Calu3 (cell line): ENCODE measurements around the gene BRD2. TPM values are rescaled to one million over a fixed set of nuclear protein-coding genes. Genes with fewer than 3 reads are reported as not detected.
A peak's percentile ranks its signal among the peaks of the same experiment; 100 is the strongest.

Experiments
- BruUV-seq: library from RNA; stranded (reverse); fragments of 400-500 nt; replicated peaks from 2 replicates; lab custom pipeline; 2021; lab: Mats Ljungman, UMichigan
- CTCF ChIA-PET: fragments of 300-600 bp; sonication (Branson Sonifier 250); formaldehyde crosslinking; loops from one replicate; lab custom pipeline; 2022; ENCODE audit warnings: antibody characterized with exemption; lab: Charles Lee
- DNase-seq: peaks from one replicate; pipeline ENCODE4 v3.0.0; 2022
- H3K27ac Mint-ChIP-seq: one replicate; pipeline ENCODE4 v1.8.0; 2022; ENCODE audit warnings: mixed read lengths; ENCODE audit not compliant: unreplicated experiment
- H3K27me3 Mint-ChIP-seq: one replicate; pipeline ENCODE4 v1.8.0; 2022; ENCODE audit warnings: mixed read lengths; ENCODE audit not compliant: unreplicated experiment
- H3K36me3 Mint-ChIP-seq: one replicate; pipeline ENCODE4 v1.8.0; 2022; ENCODE audit warnings: mild to moderate bottlenecking, moderate library complexity, mixed read lengths; ENCODE audit not compliant: insufficient read depth, unreplicated experiment
- H3K4me1 Mint-ChIP-seq: one replicate; pipeline ENCODE4 v1.8.0; 2022; ENCODE audit warnings: mild to moderate bottlenecking, low read depth, mixed read lengths; ENCODE audit not compliant: unreplicated experiment
- H3K4me3 Mint-ChIP-seq: one replicate; pipeline ENCODE4 v1.8.0; 2022; ENCODE audit warnings: mild to moderate bottlenecking, low read depth, moderate library complexity, mixed read lengths; ENCODE audit not compliant: unreplicated experiment
- H3K9me3 Mint-ChIP-seq: one replicate; pipeline ENCODE4 v1.8.0; 2022; ENCODE audit warnings: low read depth, mixed read lengths; ENCODE audit not compliant: unreplicated experiment
- intact Hi-C: fragments of 100-400 bp; cut with micrococcal nuclease; formaldehyde crosslinking; loops from one replicate; pipeline ENCODE4 v1.10.0; 2022; ENCODE audit not compliant: unreplicated experiment
- total RNA-seq: library from RNA; stranded (reverse); gene quantifications from 2 replicates; pipeline ENCODE4 v1.2.3, GENCODE V29; 2022
- TF ChIP-seq, protein P1 (sequence below): fragments of 200-600 bp; IDR thresholded peaks from one replicate; pipeline ENCODE4 v1.8.0; 2022; ENCODE audit warnings: antibody characterized with exemption; ENCODE audit not compliant: unreplicated experiment

The BRD2 gene
- total RNA-seq, 1 experiment from 2014 or later: 356 TPM

DNA sequence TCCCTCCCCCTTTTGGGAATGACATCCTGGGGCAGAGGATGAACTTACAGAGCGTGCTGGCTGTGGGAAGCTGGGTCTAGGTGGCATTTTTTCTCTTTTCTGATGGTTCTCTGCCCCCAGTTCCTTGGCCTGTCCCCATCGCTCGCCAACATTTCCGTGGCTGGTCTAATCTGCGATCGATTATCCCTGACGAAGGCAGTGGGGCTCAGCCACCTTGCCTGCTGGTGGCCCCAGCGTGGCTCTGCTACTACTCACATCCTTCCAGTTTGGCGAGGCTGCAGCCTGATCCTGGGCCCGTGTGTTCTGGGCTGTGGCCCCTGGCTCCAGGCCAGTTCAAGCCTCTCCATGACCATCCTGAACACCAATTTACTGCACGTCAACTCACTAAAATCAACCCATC lies 47.4 kb downstream of the BRD2 start:
- Mint-ChIP-seq H3K4me3 (no peak overlapping the region), H3K4me1 (peaks cover 37% of the 10 kb centered on the region), H3K36me3 (no peaks in the 10 kb centered on the region), H3K27me3 (peaks cover 53% of the 10 kb centered on the region), H3K27ac (no peak overlapping the region), H3K9me3 (no peaks in the 10 kb centered on the region)
- intact Hi-C loops: loop anchor here (2.0 kb wide), 3 partner anchors 67 to 133 kb away; no protein-coding TSS in a partner anchor
- TF ChIP-seq, protein P1, sequence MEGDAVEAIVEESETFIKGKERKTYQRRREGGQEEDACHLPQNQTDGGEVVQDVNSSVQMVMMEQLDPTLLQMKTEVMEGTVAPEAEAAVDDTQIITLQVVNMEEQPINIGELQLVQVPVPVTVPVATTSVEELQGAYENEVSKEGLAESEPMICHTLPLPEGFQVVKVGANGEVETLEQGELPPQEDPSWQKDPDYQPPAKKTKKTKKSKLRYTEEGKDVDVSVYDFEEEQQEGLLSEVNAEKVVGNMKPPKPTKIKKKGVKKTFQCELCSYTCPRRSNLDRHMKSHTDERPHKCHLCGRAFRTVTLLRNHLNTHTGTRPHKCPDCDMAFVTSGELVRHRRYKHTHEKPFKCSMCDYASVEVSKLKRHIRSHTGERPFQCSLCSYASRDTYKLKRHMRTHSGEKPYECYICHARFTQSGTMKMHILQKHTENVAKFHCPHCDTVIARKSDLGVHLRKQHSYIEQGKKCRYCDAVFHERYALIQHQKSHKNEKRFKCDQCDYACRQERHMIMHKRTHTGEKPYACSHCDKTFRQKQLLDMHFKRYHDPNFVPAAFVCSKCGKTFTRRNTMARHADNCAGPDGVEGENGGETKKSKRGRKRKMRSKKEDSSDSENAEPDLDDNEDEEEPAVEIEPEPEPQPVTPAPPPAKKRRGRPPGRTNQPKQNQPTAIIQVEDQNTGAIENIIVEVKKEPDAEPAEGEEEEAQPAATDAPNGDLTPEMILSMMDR: no peak
- CTCF ChIA-PET: interaction anchor here (1.5 to 1.7 kb wide), 2 partner anchors 60 to 133 kb away, joined by 4 to 11 read pairs; partner anchors contain the start of gene HLA-DPB1
- BruUV-seq: no TSS peak
- no peak for DNase-seq

DNA sequence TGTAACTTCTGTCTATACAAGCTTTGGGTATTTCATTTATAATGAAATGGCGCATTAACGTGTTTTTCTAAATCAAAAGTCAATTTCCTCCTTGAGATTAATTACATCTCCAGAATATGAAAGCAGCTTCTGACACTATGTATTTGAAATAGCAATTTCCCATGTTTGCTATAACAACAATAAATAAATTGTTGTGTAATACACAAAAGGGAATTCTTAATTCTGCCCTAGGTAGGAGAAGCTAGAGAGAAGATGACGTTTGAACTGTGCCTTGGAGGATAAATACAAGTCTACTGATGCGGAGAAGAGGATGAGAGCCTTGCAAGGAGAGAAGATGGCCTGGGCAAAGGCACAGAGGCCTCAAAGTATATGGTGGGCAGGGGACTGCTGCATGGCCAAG lies 48.6 kb downstream of the BRD2 start:
- Mint-ChIP-seq H3K9me3 (no peaks in the 10 kb centered on the region), H3K27ac (no peak overlapping the region), H3K4me1 (peaks cover 37% of the 10 kb centered on the region), H3K36me3 (no peaks in the 10 kb centered on the region), H3K27me3 (peaks cover 47% of the 10 kb centered on the region), H3K4me3 (no peak overlapping the region)
- no TSS peak for BruUV-seq
- intact Hi-C loops: no loop called here
- TF ChIP-seq, protein P1: no peak
- CTCF ChIA-PET: interaction anchor here (0.6 to 1.5 kb wide), 4 partner anchors 59 to 127 kb away, joined by 3 to 5 read pairs (median 4); partner anchors contain the start of gene HLA-DPB1
- no peak for DNase-seq

DNA sequence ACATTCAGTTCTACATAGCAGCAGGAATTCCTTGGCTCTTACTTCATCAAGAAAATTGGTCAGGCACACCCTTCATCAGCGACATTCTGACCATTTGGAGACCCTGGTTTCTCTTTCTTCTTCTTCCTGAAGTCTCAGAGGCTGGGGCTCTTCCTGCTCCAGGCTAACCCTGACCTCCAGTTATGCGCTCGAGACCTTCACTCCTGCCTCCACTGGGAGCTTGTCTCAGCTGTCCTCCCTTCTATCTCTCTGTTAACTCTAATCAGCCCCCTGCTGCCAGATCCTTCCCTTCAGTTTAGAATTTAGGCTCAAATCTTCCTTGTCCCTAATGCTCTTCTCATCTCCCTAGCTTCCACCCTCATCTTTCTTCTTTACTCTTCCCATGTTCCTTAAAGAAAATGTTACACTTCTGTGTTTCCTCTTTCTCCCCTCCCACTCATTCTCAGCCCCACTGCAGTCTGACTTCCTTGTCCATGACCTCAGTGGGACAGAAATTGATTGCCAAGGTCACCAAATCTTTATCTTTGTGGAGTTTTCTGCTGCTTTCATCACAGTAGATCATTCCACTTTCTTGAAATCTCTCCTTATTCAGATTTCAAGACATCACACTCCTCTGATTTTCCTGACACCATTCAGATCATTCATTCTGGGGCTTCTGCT lies 49.4 kb downstream of the BRD2 start:
- CTCF ChIA-PET: interaction anchor here (1.5 to 2.3 kb wide), 5 partner anchors 58 to 155 kb away, joined by 3 to 8 read pairs (median 5); partner anchors contain the start of gene HLA-DPB1
- no peak for DNase-seq
- H3K27ac Mint-ChIP-seq: no peak overlapping the region
- H3K4me3 Mint-ChIP-seq: no peak overlapping the region
- TF ChIP-seq, protein P1: no peak
- intact Hi-C loops: no loop called here
- no peaks in the 10 kb centered on the region for H3K9me3 Mint-ChIP-seq
- H3K4me1 Mint-ChIP-seq: peaks cover 37% of the 10 kb centered on the region
- peaks cover 42% of the 10 kb centered on the region for H3K27me3 Mint-ChIP-seq
- no TSS peak for BruUV-seq
- no peaks in the 10 kb centered on the region for H3K36me3 Mint-ChIP-seq

DNA sequence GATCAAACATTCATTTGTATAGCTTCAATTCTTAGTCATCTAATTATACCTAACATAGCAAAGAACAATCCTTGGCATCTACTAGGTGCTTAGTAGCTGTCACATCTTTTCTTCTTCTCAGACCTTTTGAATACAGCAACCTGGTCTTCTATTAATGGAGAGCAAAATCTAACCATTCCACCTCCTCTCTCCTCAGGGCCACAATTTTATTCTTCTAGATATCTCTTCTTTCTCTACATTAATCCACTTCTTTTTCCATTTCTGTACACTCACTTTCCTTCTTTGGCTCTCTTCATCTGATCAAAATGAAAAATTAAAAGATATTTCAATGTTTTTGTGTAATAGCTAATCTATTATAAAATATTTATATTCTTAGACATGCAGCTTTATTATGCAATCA lies 50.0 kb downstream of the BRD2 start:
- peaks cover 41% of the 10 kb centered on the region for H3K27me3 Mint-ChIP-seq

More for the DNA sequence above, 50.0 kb downstream of the BRD2 start:
- CTCF ChIA-PET: interaction anchor here (0.9 to 2.3 kb wide), 3 partner anchors 94 to 155 kb away, joined by 4 to 8 read pairs (median 4); no protein-coding TSS in a partner anchor
- BruUV-seq: no TSS peak
- Mint-ChIP-seq H3K36me3 (no peaks in the 10 kb centered on the region), H3K4me3 (peak overlapping the region; percentile 17), H3K9me3 (no peaks in the 10 kb centered on the region), H3K4me1 (peaks cover 37% of the 10 kb centered on the region), H3K27ac (no peak overlapping the region)
- no peak for DNase-seq
- intact Hi-C loops: no loop called here
- TF ChIP-seq, protein P1: no peak
